Limb (tissue), 2 donors: ENCODE measurements around the gene ZNF430.
A peak's percentile ranks its signal among the peaks of the same experiment; 100 is the strongest.
"Not testable (repeated sequence)": the region's sequence is repeated elsewhere in the genome, so short reads cannot be mapped to it uniquely, and the experiment has no call there.

ENCODE experiments used
- DNase-seq, 2 donors: peaks; one replicate each; pipeline ENCODE4 v3.0.0-alpha.2; 2016; ENCODE audit errors: extremely low spot score in 2 of 2

ZNF430 gene

GRCh38 chr19:21020298-21021227 lies at the start of gene ZNF430:
TSS of gene ZNF430 (plus strand) at chr19:21020657. CDS start at chr19:21020801, 144 bp downstream.
- peak; percentile 93 to 95 for DNase-seq

GRCh38 chr19:20992788-20993187 lies 27.7 kb upstream of the ZNF430 start:
- not testable (repeated sequence) for DNase-seq

DNA sequence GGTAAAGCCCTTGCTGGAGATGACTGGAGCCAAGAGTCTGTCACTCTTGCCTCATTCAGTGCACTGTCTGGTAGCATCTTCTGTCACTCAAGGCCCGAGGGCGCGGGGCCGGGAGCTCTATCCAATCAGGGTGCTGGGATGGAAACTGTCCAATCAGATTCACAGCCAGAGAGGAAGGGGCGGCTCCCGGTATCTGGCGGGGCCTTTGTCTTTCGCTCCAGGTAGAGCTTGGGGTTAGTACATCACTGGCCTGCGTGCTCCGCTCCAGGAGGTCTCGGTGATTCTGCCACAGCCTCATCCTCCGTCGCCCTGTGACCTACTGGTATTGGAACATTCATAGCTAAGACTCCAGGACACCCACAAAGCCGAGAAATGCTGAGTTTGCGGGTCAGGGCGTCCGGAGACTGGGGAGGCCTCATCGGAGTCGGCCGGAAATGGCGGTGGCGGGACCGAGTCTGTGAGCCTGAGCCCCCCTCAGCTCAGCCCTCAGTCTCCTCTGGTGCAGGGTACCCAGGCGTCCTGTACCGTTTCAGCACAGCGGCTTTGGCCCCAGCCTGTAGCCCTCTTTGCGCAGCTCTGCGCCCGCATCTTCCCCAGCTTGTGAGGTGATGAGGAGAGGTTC lies 20.6 kb upstream of the ZNF430 start:
- peak; percentile 92 to 96 for DNase-seq

DNA sequence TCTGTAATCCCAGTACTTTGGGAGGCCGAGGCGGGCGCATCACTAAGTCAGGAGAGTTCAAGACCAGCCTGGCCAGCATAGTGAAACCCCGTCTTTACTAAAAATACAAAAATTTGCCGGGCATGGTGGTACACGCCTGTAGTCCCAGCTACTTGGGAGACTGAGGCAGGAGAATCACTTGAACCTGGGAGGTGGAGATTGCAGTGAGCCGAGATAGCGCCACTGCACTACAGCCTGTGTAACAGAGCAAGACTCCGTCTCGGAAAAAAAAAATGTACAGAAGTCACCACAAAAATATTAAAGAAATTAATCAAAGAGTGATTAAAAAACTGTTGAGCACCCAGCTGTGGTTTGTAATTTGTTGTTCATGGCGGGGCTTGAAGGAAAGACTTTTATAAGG lies 781 bp downstream of the ZNF430 start:
- DNase-seq, result not testable (repeated sequence)

- no peak for DNase-seq
Observed at GRCh38 chr19:21022996-21023395, 2.5 kb downstream of the ZNF430 start.

DNA sequence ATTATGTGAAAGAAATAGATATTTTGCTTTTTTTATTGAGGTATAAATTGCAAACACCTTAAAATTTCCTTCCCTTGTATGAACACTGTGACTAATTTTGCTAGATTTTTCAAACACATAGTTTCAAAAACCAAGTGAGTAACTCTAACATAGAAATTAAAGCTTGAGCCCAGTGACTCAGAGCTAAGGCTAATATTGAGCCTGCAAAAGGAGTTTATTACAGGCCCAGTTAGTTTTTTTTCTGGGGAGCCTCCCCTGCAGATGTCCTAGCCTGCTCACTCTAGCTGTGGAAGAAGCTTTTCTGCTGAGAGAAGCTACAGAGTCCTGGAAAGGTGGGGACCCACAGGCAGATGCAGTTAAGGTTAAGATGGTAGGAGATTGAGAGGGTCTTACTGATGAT lies 3.4 kb downstream of the ZNF430 start:
- no peak for DNase-seq

- no peak for DNase-seq
Observed at GRCh38 chr19:21028969-21029268, 8.5 kb downstream of the ZNF430 start.

- DNase-seq, result no peak
Observed at GRCh38 chr19:21045028-21045427, 24.6 kb downstream of the ZNF430 start.

GRCh38 chr19:21046489-21046888 lies 26.0 kb downstream of the ZNF430 start:
- DNase-seq, result no peak

GRCh38 chr19:21047716-21048115 lies 27.3 kb downstream of the ZNF430 start:
- DNase-seq, result no peak

GRCh38 chr19:21052902-21053301 lies 32.4 kb downstream of the ZNF430 start:
- DNase-seq, result no peak

DNA sequence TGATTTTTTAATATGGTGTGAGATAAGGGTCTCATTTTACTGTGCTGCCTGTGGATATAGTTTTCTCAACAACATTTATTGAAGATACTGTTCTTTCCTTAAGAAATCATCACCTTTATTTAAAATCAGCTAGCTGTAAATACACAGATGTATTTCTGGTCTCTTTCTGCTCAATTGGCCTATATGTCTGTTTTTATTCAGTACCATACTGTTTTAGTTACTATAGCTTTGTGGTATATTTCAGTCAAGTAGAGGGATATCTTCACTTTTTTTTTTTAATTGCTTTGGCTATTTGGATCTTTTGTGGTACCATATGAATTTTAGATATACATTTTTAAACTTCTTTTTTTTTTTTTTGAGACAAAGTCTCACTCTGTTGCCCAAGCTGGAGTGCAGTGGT lies 44.9 kb downstream of the ZNF430 start:
- no peak for DNase-seq

DNA sequence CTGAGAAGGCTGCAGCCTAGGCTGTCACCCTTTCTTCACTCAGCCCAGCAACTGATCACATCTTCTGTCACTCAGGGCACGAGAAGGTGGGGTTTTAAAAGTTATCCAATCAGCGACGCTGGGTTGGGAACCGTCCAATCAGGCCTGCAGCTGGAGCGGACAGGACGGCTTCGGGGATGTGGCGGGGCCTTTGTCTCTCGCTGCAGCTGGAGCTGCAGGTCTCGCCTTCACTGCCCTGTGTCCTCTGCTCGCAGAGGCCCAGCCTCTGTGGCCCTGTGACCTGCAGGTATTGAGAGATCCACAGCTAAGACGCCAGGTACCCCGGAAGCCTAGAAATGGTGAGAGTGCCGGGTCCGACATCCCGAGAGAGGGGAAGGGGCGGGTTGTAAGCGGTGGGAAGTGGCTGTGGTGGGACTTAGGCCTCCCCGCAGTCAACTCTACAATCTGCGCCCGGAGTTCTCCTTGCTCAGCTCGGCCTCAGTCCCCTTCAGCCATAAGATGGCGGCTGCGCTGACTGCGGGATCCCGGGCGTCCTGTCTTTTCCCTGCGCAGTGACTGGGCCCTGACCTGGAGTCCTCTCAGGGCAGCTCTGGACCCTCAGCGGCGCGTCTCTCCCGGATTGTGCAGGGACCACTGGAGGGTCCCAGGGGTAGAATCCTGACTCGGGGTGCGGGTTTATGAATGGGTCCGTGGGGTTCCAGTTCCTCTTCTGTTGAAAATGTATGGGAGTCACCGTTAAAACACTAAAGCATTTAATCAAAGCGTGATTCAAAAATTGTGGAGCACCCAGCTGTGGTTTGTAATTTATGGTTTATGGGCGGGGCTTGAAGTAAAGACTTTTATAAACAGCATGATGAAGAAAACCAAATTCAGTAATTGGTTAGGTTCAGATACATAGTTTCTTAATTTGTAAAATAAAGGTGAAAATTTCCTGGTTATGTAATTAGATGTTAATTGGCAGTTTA lies 61.8 kb downstream of the ZNF430 start, which contains the start of gene ZNF714:
Gene ZNF714, plus strand, starts transcription at position 193 of the 965 bp plus-strand sequence. CDS start 16,066 bp downstream, outside the sequence.
- DNase-seq, result peak; percentile 91 to 96

GRCh38 chr19:21084343-21084742 lies 63.9 kb downstream of the ZNF430 start:
- DNase-seq, result no peak

GRCh38 chr19:21087871-21088270 lies 67.4 kb downstream of the ZNF430 start:
- DNase-seq, result no peak

DNA sequence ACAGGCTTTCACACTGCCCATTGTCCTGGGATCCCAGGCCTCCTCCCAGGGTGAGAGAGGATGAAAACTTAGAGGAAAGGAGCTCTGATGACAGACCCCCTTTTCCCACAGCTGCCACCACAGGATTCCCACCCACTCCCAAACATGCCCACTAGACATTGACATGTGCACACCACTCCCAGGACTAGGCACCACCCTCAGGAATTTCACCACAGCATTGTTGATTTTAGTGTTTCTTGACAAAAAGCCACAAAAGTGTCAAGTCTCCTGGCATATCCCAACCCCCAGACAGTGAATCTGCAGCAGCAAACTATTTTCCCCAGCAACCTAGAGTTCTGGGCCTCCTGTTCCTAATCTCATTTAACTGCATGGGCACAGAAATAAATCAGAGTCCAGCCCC lies 71.7 kb downstream of the ZNF430 start:
- DNase-seq, result no peak

DNA sequence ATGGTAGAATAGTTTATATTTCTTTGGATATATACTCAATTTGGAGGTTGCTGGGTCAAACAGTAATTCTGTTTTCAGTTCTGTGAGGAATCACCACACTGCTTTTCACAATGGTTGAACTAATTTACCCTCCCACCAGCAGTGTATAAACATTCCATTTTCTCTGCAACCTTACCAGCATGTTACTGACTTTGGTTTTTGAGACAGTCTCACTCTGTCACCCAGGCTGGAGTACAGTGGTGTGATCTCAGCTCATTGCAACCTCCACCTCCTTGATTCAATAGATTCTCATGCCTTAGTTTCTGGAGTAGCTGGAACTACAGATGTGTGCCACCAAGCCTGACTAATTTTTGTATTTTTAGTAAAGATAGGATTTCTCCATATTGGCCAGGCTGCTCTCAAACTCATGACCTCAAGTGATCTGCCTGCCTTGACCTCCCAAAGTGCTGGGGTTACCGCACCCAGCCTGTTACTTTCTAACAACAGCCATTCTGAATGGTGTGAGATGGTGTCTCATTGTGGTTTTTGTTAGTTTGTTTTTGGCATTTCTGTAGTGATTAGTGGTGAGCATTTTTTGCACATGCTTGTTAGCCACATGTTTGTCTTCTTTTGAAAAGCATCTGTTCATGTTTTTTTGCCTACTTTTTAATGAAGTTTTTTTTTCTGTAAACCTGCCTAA lies 74.0 kb downstream of the ZNF430 start:
- no peak for DNase-seq

GRCh38 chr19:21098291-21098690 lies 77.8 kb downstream of the ZNF430 start:
- no peak for DNase-seq

DNA sequence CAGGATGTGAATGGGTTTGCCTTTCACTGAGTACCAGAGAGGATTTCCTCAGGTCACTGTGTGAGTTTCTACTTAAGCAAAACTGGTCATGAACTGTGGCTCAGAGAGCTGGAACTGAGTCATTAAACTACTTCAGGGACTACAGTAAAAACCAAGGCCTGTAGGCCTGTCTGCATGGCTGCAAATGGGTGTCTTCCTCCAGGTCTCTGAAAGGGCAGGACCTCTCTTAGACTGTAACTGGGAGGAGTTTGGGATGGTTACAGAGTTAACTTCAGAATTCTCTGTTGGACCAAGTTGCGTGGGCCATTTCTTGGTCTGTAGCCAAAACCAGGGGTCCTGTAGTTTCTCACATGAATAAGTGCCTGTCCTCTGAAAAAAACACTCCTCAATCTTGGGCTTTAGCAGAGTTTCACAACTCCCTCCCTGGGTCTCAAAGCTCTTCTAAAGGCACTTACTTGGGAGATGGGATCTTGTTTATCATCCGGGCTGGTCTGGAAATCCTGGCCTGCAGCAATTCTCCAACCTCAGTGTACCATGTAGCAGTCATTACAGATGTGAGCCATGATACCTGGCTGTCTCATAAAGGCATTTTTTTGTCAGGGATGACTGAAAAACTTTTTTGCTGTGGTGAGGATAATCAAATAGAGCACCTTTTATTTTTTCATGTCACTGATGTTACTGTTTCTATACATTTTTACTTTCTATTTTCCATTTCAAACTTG lies 81.2 kb downstream of the ZNF430 start:
- no peak for DNase-seq

- no peak for DNase-seq
Observed at GRCh38 chr19:21109116-21109515, 88.7 kb downstream of the ZNF430 start.
